Measurements from ENCODE around the gene SH3BGR. TPM values are rescaled to one million over a fixed set of nuclear protein-coding genes. Genes with fewer than 3 reads are reported as not detected.

The SH3BGR gene
- total RNA-seq, 2 donors from 2014 or later: 14.6 to 24.9 TPM

- no peaks in the 10 kb centered on the region for H3K27me3 ChIP-seq (replicated peaks; ENCODE audit: insufficient read depth)
- TF ChIP-seq CTCF (IDR thresholded peaks at IDR 0.05): no peak
Observed at GRCh38 chr21:39511102-39511501, 59.3 kb downstream of the SH3BGR start.

GRCh38 chr21:39513735-39514134 lies 62.0 kb downstream of the SH3BGR start:
- TF ChIP-seq CTCF (IDR thresholded peaks at IDR 0.05): no peak
- Histone ChIP-seq H3K36me3 (peaks cover 7% of the 10 kb centered on the region), H3K9me3 (no peaks in the 10 kb centered on the region), H3K27me3 (replicated peaks; ENCODE audit: insufficient read depth) (no peaks in the 10 kb centered on the region), H3K27ac (no peak overlapping the region), H3K4me3 (no peak overlapping the region), H3K4me1 (ENCODE audit: control insufficient read depth in 1 of 2, low read depth in 2 of 2) (peaks cover 0 to 3% of the 10 kb centered on the region in 2 donors)
- DNase-seq (ENCODE audit: low spot score) (no peak), ATAC-seq (ENCODE audit: insufficient number of reproducible peaks, low FRiP score, low read depth) (no peak)

More at GRCh38 chr21:39511102-39511501, 59.3 kb downstream of the SH3BGR start:
- no peaks in the 10 kb centered on the region for H3K4me1 ChIP-seq (ENCODE audit: control insufficient read depth in 1 of 2, low read depth in 2 of 2)
- no peak overlapping the region for H3K4me3 ChIP-seq
- no peak overlapping the region for H3K27ac ChIP-seq
- no peaks in the 10 kb centered on the region for H3K9me3 ChIP-seq
- peaks cover 7% of the 10 kb centered on the region for H3K36me3 ChIP-seq
- ATAC-seq (ENCODE audit: insufficient number of reproducible peaks, low FRiP score, low read depth): no peak
- no peak for DNase-seq (ENCODE audit: low spot score)

- TF ChIP-seq CTCF (IDR thresholded peaks at IDR 0.05): no peak
- no peak overlapping the region for H3K4me3 ChIP-seq
- ATAC-seq (ENCODE audit: insufficient number of reproducible peaks, low FRiP score, low read depth): no peak
- H3K4me1 ChIP-seq (ENCODE audit: control insufficient read depth in 1 of 2, low read depth in 2 of 2): peaks cover 0 to 3% of the 10 kb centered on the region in 2 donors
- no peak overlapping the region for H3K27ac ChIP-seq
- DNase-seq (ENCODE audit: low spot score): no peak
- peaks cover 7% of the 10 kb centered on the region for H3K36me3 ChIP-seq
- H3K27me3 ChIP-seq (replicated peaks; ENCODE audit: insufficient read depth): no peaks in the 10 kb centered on the region
- no peaks in the 10 kb centered on the region for H3K9me3 ChIP-seq
Observed at GRCh38 chr21:39515684-39516472, 64.1 kb downstream of the SH3BGR start.

- DNase-seq (ENCODE audit: low spot score) (no peak), ATAC-seq (ENCODE audit: insufficient number of reproducible peaks, low FRiP score, low read depth) (no peak)
- TF ChIP-seq CTCF (IDR thresholded peaks at IDR 0.05): peak; percentile 81
Observed at GRCh38 chr21:39518055-39518846, 66.5 kb downstream of the SH3BGR start.

GRCh38 chr21:39518847-39519210 lies 67.1 kb downstream of the SH3BGR start:
- H3K27me3 ChIP-seq (replicated peaks; ENCODE audit: insufficient read depth): no peaks in the 10 kb centered on the region
- DNase-seq (ENCODE audit: low spot score) (no peak), ATAC-seq (ENCODE audit: insufficient number of reproducible peaks, low FRiP score, low read depth) (no peak)
- H3K9me3 ChIP-seq: no peaks in the 10 kb centered on the region
- H3K27ac ChIP-seq: no peak overlapping the region
- H3K36me3 ChIP-seq: peaks cover 7% of the 10 kb centered on the region
- H3K4me1 ChIP-seq (ENCODE audit: control insufficient read depth in 1 of 2, low read depth in 2 of 2): peaks cover 3 to 7% of the 10 kb centered on the region in 2 donors
- TF ChIP-seq CTCF (IDR thresholded peaks at IDR 0.05): no peak
- no peak overlapping the region for H3K4me3 ChIP-seq

More at GRCh38 chr21:39518055-39518846, 66.5 kb downstream of the SH3BGR start:
- no peak overlapping the region for H3K4me3 ChIP-seq
- H3K4me1 ChIP-seq (ENCODE audit: control insufficient read depth in 1 of 2, low read depth in 2 of 2): peaks cover 1 to 3% of the 10 kb centered on the region in 2 donors
- no peak overlapping the region for H3K27ac ChIP-seq
- peaks cover 7% of the 10 kb centered on the region for H3K36me3 ChIP-seq
- H3K27me3 ChIP-seq (replicated peaks; ENCODE audit: insufficient read depth): no peaks in the 10 kb centered on the region
- H3K9me3 ChIP-seq: no peaks in the 10 kb centered on the region
